K562 (cell line): ENCODE data around the gene OR6K2.

Experiments used
- CTCF ChIP-seq, 3 experiments: IDR thresholded peaks in 2 of 3; conservative IDR thresholded peaks in 1 of 3; 2 replicates each; pipeline ENCODE4 v1.5.1; 2011 to 2012; ENCODE audit warnings: low read length in 3 of 3, mild to moderate bottlenecking in 3 of 3, control low read depth in 2 of 3, improper control_type of control experiment in 1 of 3, inconsistent platforms in 1 of 3, low read depth in 1 of 3, mixed read lengths in 1 of 3, moderate library complexity in 1 of 3; ENCODE audit not compliant: insufficient read depth in 2 of 3
- E2F1 ChIP-seq: sonication (generic); formaldehyde crosslinking; IDR thresholded peaks from 2 replicates; pipeline ENCODE4 v1.8.1; 2023; ENCODE audit warnings: mild to moderate bottlenecking, missing genetic modification reagents, moderate library complexity
- FOXM1 ChIP-seq, 2 experiments: fragments of 450-650 bp in 1 of 2; sonication (generic) in 1 of 2; formaldehyde crosslinking in 1 of 2; IDR thresholded peaks; 2 replicates each; pipeline versions ENCODE4 v1.6.1 to v1.9.0; 2017 to 2022; ENCODE audit warnings: low read depth in 2 of 2, mild to moderate bottlenecking in 2 of 2, missing genetic modification reagents in 1 of 2, moderate library complexity in 1 of 2
- HMBOX1 ChIP-seq: sonication (generic); IDR thresholded peaks from 2 replicates; pipeline ENCODE4 v1.6.1; 2016
- HNRNPLL ChIP-seq: fragments of 200-400 bp; formaldehyde crosslinking; IDR thresholded peaks from 2 replicates; pipeline ENCODE4 v1.6.1; 2017; ENCODE audit warnings: low read length, low read depth, mild to moderate bottlenecking; ENCODE audit not compliant: poor library complexity, severe bottlenecking
- POLR2AphosphoS2 ChIP-seq: IDR thresholded peaks from 2 replicates; pipeline ENCODE4 v1.6.1; 2012; ENCODE audit warnings: low read length, improper control_type of control experiment
- POLR2AphosphoS5 ChIP-seq: IDR thresholded peaks from 2 replicates; pipeline ENCODE4 v1.6.1; 2011; ENCODE audit warnings: mild to moderate bottlenecking, low read depth, low read length, moderate library complexity; ENCODE audit not compliant: control insufficient read depth, insufficient read depth
- RFX5 ChIP-seq: IDR thresholded peaks from 2 replicates; pipeline ENCODE4 v1.6.1; 2011; ENCODE audit warnings: low read depth, mild to moderate bottlenecking, improper control_type of control experiment, low read length
- ZNF407 ChIP-seq: fragments of 450-650 bp; IDR thresholded peaks from 2 replicates; pipeline ENCODE4 v1.6.1; 2016; ENCODE audit warnings: low read depth

GRCh38 chr1:158716335-158716734 lies 15.9 kb upstream of the OR6K2 start:
- TF ChIP-seq E2F1 (CRISPR knock-in tag) (no peak), HMBOX1 (no peak), CTCF (IDR thresholded peaks at IDR 0.05 in 2 of 3, conservative IDR thresholded peaks at IDR 0.05 in 1 of 3; ENCODE audit: insufficient read depth in 2 of 3, low read depth in 1 of 3, low read length in 3 of 3) (no peak), RFX5 (no peak), HNRNPLL (no peak), FOXM1 (IDR thresholded peaks at IDR 0.05; ENCODE audit: low read depth) (no peak), FOXM1 (CRISPR knock-in tag; IDR thresholded peaks at IDR 0.05; ENCODE audit: low read depth) (no peak), POLR2AphosphoS5 (no peak), ZNF407 (no peak), POLR2AphosphoS2 (no peak)
